Choroid plexus epithelial cell (primary cell): Measurements from ENCODE around the gene RCL1.

Source experiments
- DNase-seq: peaks from one replicate; pipeline ENCODE4 v3.0.0-alpha.2; 2010; ENCODE audit warnings: low read depth
- H3K4me3 ChIP-seq: 2 replicates; pipeline ENCODE4 v1.5.1; 2011; ENCODE audit warnings: low read depth, mild to moderate bottlenecking, control low read depth, low read length, moderate library complexity
- CTCF ChIP-seq: conservative IDR thresholded peaks from 2 replicates; pipeline ENCODE4 v1.5.1; 2011; ENCODE audit warnings: low read depth, mild to moderate bottlenecking, control low read depth, inconsistent platforms, low read length, moderate library complexity

RCL1 gene

GRCh38 chr9:4801156-4801555, 8.4 kb downstream of the RCL1 start:
- DNase-seq = no peak
- H3K4me3 ChIP-seq = no peak overlapping the region
- TF ChIP-seq CTCF = no peak

GRCh38 chr9:4803670-4804530, 11.2 kb downstream of the RCL1 start:
- TF ChIP-seq CTCF = no peak
- no peak overlapping the region for H3K4me3 ChIP-seq
- no peak for DNase-seq

- DNase-seq = no peak
- TF ChIP-seq CTCF = no peak
- H3K4me3 ChIP-seq = no peak overlapping the region
Observed at GRCh38 chr9:4804531-4805016, 11.8 kb downstream of the RCL1 start.

- TF ChIP-seq CTCF = no peak
- DNase-seq = no peak
Observed at GRCh38 chr9:4805191-4805918, 12.6 kb downstream of the RCL1 start.

GRCh38 chr9:4810565-4810964, 17.8 kb downstream of the RCL1 start:
- no peak for TF ChIP-seq CTCF
- no peak for DNase-seq
- H3K4me3 ChIP-seq = no peak overlapping the region

More at GRCh38 chr9:4805191-4805918, 12.6 kb downstream of the RCL1 start:
- H3K4me3 ChIP-seq = no peak overlapping the region

- DNase-seq = no peak
- no peak for TF ChIP-seq CTCF
- no peak overlapping the region for H3K4me3 ChIP-seq
Observed at GRCh38 chr9:4811824-4812223, 19.1 kb downstream of the RCL1 start.

GRCh38 chr9:4812858-4813257, 20.1 kb downstream of the RCL1 start:
- no peak for TF ChIP-seq CTCF
- DNase-seq = no peak
- H3K4me3 ChIP-seq = no peak overlapping the region
